Kidney capillary endothelial cell (primary cell): ENCODE results near the gene HTR3D.
"Not testable (repeated sequence)": the region's sequence is repeated elsewhere in the genome, so short reads cannot be mapped to it uniquely, and the experiment has no call there.

Experiments
- DNase-seq: peaks from one replicate; pipeline ENCODE4 v3.0.0-alpha.2; 2018; ENCODE audit warnings: low spot score

The HTR3D gene

DNA sequence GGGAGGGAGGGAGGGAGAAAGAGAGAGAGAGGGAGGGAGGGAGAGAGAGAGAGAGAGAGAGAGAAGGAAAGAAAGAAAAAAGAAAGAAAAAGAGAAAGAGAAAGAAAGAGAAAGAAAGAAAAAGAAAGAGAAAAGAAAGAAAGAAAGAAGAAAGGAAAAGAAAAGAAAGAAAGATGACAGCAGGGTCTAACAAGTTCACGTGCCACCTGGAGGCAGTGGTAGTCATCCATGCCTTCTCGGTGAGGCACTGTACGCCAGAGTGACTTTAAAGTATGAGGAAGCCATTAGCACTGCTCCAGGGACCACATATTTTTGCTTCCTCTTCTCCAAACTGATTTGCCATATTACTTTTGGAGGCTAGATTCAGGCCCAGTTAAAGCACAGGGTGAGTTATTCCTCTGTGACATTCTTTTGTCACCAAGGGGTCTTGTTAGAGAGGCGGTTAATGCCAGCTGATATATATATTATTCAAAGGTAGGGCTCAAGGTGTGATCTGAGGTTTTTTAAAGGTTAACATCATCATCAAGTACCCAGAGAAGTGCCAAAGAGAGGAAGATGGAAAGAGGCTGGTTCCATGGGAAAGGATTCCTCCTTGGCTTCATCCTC, at the start of gene HTR3D:
TSS of gene HTR3D (plus strand) at position 556 of the 606 bp plus-strand sequence. CDS start at position 556, 0 bp downstream.
- DNase-seq: no peak

- no peak for DNase-seq
Measured at GRCh38 chr3:183981990-183982644, 49.4 kb upstream of the HTR3D start.

- DNase-seq: no peak
Measured at GRCh38 chr3:183984127-183984740, 47.3 kb upstream of the HTR3D start.

- DNase-seq: no peak
Measured at GRCh38 chr3:183984749-183985729, 46.5 kb upstream of the HTR3D start.

DNA sequence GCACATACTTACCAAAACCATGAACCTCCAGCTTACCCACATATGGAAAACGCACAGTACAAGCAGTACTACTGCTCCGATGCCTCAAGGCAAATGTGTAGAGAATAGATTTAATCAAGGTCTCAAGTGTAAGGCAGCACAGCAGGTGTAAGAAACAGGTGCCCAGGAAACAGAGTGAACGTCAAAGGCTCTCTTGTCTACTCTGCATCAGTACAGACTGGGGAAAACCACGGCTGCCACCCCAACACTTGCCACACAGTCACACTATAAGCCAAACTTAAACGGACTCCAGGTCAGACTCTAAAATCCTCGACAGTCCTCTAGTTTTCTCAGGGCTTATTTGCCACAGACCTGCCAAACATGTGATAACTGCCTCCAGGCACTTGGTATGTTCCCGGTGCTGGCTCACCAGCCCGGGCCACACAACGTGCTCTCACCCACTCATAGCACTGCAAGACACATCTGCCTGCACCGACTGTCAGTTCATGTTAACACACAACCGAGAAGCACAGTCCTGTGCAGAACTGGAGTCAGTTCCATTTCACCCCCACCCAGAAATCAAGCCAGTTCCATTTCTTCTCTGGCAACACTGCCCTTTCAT, 44.4 kb upstream of the HTR3D start:
- DNase-seq: no peak

- no peak for DNase-seq
Measured at GRCh38 chr3:183988216-183988790, 43.2 kb upstream of the HTR3D start.

- DNase-seq: no peak
Measured at GRCh38 chr3:183991403-183991802, 40.1 kb upstream of the HTR3D start.

- DNase-seq: no peak
Measured at GRCh38 chr3:184001761-184002160, 29.8 kb upstream of the HTR3D start.

GRCh38 chr3:184002469-184002868, 29.1 kb upstream of the HTR3D start:
- DNase-seq: no peak

DNA sequence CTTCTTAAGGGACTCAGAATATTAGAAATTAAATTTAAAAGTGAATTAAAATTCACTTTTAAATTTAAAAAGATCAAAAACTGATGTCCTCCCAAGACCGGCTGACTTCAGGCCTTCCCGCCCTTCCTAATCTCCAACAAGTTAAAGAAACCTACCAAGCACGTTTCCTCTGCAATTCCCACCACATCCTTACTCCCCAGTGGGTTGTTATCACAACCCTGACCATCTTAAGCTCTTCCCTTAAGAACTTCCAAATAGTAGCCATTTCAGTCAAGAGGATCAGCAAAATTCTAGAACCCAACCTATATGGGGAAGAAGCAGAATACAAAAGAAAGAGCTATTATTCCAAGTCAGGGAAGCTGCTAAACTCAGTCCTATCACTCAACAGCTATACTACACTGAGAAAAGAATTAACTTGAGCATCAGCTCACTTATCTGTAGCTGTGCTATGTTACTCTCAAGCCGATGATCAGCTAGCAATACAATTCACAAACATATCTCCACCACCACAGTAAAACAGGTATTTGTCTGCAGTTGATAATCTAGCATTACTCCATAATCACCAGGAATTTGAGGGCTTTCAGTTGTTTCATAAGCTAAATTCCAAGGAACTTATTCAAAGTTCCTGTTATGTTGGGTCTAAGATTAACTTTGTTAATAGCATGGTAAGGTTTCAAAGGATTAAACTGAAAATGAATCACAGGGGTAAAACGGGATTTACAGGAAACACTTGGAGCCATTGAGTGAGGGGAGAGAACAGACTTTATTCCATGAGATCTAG, 28.2 kb upstream of the HTR3D start:
- peak; percentile 39 for DNase-seq

DNA sequence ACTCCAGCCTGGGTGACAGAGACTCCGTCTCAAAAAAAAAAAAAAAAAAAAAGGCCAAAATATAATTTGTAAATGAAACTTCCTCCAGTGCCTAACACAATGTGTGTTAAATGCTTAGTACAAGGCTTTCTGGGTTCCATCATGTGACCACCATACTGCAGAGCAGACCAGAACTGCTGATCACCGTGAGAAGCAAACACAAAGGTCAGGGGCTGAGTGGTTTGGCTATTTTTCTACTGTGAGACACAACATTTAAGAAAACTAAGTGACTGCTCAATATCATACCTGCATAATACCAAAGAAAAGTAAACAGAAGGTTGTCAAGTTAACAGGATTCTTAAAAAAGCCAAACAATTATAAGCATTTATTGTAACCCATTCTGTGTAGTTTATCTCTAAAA, 27.1 kb upstream of the HTR3D start:
- DNase-seq: no peak

GRCh38 chr3:184005941-184006507, 25.5 kb upstream of the HTR3D start:
- no peak for DNase-seq

DNA sequence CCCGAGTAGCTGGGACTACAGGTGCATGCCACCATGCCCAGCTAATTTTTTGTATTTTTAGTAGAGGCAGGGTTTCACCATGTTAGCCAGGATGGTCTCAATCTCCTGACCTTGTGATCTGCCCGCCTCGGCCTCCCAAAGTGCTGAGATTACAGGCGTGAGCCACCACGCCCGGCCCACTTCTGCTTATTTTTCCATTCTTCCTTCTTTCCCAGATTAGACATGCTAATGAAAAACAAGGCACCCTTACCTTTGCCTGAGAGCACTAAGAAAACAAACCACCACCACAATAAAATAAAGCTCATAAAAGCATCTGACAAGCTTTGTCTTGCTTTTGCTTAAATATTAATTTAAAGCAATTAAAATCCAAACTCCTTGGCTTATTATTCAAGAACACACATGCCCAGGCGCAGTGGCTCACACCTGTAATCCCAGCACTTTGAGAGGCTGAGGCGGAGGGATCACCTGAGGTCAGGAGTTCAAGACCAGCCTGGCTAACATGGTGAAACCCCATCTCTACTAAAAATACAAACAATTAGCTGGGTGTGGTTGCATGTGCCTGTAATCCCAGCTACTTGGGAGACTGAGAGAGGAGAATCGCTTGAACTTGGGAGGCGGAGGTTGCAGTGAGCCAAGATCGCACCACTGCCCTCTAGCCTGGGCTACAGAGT, 24.3 kb upstream of the HTR3D start:
- DNase-seq: not testable (repeated sequence)

GRCh38 chr3:184008161-184008560, 23.4 kb upstream of the HTR3D start:
- no peak for DNase-seq

GRCh38 chr3:184011230-184011876, 20.2 kb upstream of the HTR3D start:
- DNase-seq: no peak

GRCh38 chr3:184011937-184012889, 19.3 kb upstream of the HTR3D start:
- no peak for DNase-seq

GRCh38 chr3:184015381-184016019, 16.0 kb upstream of the HTR3D start:
- no peak for DNase-seq

DNA sequence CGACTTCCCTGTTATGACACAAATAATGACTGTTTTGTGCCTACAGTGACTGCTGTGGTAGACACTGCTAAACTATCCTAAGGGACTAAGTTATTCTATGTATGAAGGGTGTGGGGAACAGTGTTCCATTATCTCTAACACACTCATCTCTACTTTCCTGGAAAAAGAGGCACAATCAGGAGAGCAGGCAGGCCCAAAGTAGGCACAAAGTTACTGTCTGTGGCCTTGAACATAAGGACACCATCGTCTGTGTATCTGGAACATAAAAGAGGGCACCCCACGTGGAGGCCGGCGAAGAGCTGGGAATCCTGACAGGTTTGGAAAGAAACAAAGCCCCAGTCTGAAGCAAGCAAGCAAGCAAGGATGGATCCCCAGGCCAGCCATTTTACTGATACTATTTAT, 15.4 kb upstream of the HTR3D start:
- DNase-seq: no peak
